ENCODE results near the gene MYO3B. TPM values are rescaled to one million over a fixed set of nuclear protein-coding genes. Genes with fewer than 3 reads are reported as not detected.

MYO3B gene
- polyA plus RNA-seq, 1 experiment: 0.10 TPM

- no peaks in the 10 kb centered on the region for H3K27me3 ChIP-seq (ENCODE audit: control insufficient read depth, insufficient read depth, low read length)
- ChIA-PET CTCF (no interaction called here), POLR2A (no interaction called here)
- H3K27ac ChIP-seq (ENCODE audit: low read depth, low read length): no peak overlapping the region
- H3K4me3 ChIP-seq (ENCODE audit: low read depth, low read length): no peak overlapping the region
- no peak for DNase-seq (ENCODE audit: low read depth, low spot score)
- H3K9me3 ChIP-seq (ENCODE audit: control insufficient read depth, insufficient read depth, low read length): no peaks in the 10 kb centered on the region
- TF ChIP-seq CTCF (IDR thresholded peaks at IDR 0.05; ENCODE audit: low read depth, low read length): no peak
Observed at GRCh38 chr2:170477630-170478029, 299.7 kb downstream of the MYO3B start.

- TF ChIP-seq CTCF (IDR thresholded peaks at IDR 0.05; ENCODE audit: low read depth, low read length): no peak
- ChIA-PET POLR2A (no interaction called here), CTCF (no interaction called here)
- no peak overlapping the region for H3K27ac ChIP-seq (ENCODE audit: low read depth, low read length)
- H3K27me3 ChIP-seq (ENCODE audit: control insufficient read depth, insufficient read depth, low read length): no peaks in the 10 kb centered on the region
- H3K9me3 ChIP-seq (ENCODE audit: control insufficient read depth, insufficient read depth, low read length): no peaks in the 10 kb centered on the region
- H3K4me3 ChIP-seq (ENCODE audit: low read depth, low read length): no peak overlapping the region
- no peak for DNase-seq (ENCODE audit: low read depth, low spot score)
Observed at GRCh38 chr2:170481201-170481600, 303.3 kb downstream of the MYO3B start.

GRCh38 chr2:170484552-170484951 lies 306.6 kb downstream of the MYO3B start:
- Histone ChIP-seq H3K27me3 (ENCODE audit: control insufficient read depth, insufficient read depth, low read length) (no peaks in the 10 kb centered on the region), H3K4me3 (ENCODE audit: low read depth, low read length) (no peak overlapping the region), H3K9me3 (ENCODE audit: control insufficient read depth, insufficient read depth, low read length) (no peaks in the 10 kb centered on the region), H3K27ac (ENCODE audit: low read depth, low read length) (no peak overlapping the region)
- ChIA-PET CTCF (no interaction called here), POLR2A (no interaction called here)
- no peak for DNase-seq (ENCODE audit: low read depth, low spot score)
- TF ChIP-seq CTCF (IDR thresholded peaks at IDR 0.05; ENCODE audit: low read depth, low read length): no peak

GRCh38 chr2:170485254-170486026 lies 307.5 kb downstream of the MYO3B start:
- no peak for DNase-seq (ENCODE audit: low read depth, low spot score)
- Histone ChIP-seq H3K27ac (ENCODE audit: low read depth, low read length) (no peak overlapping the region), H3K27me3 (ENCODE audit: control insufficient read depth, insufficient read depth, low read length) (no peaks in the 10 kb centered on the region), H3K4me3 (ENCODE audit: low read depth, low read length) (no peak overlapping the region), H3K9me3 (ENCODE audit: control insufficient read depth, insufficient read depth, low read length) (no peaks in the 10 kb centered on the region)
- no peak for TF ChIP-seq CTCF (IDR thresholded peaks at IDR 0.05; ENCODE audit: low read depth, low read length)
- ChIA-PET CTCF (no interaction called here), POLR2A (no interaction called here)

- no peaks in the 10 kb centered on the region for H3K9me3 ChIP-seq (ENCODE audit: control insufficient read depth, insufficient read depth, low read length)
- H3K27ac ChIP-seq (ENCODE audit: low read depth, low read length): no peak overlapping the region
- DNase-seq (ENCODE audit: low read depth, low spot score): no peak
- H3K4me3 ChIP-seq (ENCODE audit: low read depth, low read length): no peak overlapping the region
- ChIA-PET POLR2A (no interaction called here), CTCF (no interaction called here)
- no peak for TF ChIP-seq CTCF (IDR thresholded peaks at IDR 0.05; ENCODE audit: low read depth, low read length)
- H3K27me3 ChIP-seq (ENCODE audit: control insufficient read depth, insufficient read depth, low read length): no peaks in the 10 kb centered on the region
Observed at GRCh38 chr2:170486730-170487129, 308.8 kb downstream of the MYO3B start.
